GM04503 (cell line): ENCODE results near the gene ZNF480.
"Not testable (repeated sequence)": the region's sequence is repeated elsewhere in the genome, so short reads cannot be mapped to it uniquely, and the experiment has no call there.

Source experiments
- DNase-seq: peaks from one replicate; pipeline ENCODE4 v3.0.0-alpha.2; 2012; ENCODE audit warnings: low read depth

Gene ZNF480

DNA sequence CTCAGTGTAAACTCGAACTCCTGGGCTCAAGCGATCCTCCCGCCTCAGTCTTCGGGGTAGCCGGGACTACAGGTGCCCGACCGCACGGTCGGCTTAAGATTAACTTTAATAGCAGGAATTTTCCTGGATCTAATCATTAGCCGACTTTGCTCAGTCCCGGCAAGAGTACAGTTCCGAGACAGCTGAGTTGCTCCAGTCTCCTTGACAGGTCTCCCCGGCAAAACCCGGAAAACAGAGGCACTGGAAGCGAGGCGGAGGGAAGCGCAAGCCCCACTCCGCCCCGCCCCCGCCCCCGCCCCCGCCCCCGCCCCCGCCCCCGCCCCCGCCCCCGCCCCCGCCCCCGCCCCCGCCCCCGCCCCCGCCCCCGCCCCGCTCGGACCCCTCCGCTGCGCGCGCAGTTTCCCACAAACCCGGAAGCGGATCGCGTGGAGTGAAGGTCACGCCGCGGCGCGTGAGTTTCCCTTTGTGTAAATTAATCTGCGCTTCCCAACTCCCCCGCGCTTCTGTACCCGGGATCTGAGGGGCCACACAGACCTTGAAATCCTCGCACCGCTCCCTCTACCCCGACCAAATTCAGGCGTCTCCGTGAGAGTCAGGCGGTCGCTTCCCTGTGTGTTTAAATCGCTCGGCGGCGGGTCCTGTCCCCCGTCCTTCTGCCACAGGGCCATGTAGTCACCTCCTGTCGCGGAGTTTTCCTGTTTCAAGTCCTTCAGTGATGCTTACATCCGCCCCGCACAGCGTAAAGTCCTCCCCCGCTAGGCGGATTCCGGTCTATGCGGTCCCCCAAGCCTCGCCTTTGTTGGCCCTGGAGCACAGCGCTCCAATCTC, at the start of gene ZNF480:
Gene ZNF480 (plus strand): TSS at position 397 of the 828 bp plus-strand sequence. CDS start 3,244 bp downstream, outside the sequence.
- no peak for DNase-seq

DNA sequence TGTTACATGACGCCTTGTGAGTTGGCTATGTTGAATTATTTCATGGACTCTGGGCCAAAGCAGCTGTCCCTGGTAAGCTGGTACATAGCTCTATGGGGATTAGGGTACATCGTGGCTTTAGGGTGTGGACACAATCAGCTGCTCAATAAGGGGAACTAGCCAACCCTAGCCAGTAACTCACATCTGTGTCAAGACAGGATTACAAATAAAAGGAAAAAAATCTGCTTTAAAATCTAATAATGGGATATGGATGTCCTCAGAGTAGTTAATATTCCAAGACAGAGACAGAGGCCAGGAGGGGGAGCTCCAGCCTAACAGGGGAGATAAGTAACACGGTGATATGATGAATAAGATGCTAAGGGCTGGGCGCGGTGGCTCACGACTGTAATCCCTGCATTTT, 48.7 kb upstream of the ZNF480 start:
- peak; percentile 18 for DNase-seq

DNA sequence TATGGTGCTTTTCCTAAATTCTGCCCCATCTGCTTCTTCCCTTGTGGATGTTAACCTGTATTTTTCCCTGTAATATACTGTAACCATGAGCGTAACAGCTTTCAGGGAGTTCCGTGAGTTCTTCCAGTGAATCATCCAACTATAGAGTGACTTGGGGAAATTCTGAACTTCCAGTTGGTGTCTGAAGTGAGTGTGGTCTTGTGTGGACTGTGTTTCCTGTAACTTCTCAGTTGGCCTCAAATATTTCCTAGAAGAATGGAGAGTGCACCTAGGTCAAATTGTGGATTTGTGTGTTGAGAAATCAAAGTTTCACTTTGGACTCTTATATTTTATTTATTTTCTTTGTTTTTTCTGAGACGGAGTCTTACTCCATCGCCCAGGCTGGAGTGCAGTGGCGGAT, 38.5 kb upstream of the ZNF480 start:
- DNase-seq: no peak

DNA sequence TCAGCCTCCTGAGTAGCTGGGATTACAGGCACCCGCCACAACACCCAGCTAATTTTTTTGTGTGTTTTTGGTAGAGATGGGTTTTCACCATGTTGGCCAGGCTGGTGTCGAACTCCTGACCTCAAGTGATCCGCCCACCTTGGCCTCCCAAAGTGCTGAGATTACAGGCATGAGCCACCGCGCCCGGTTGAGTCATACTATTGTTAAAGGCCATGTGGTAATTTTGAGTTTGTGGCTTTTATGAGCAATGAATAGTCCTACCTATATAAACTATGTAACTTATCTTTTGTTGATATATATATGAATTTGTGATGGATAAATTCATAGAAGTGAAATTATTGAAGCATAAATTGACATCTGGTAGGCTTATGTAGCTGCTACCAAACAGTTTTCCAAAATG, 31.4 kb upstream of the ZNF480 start:
- not testable (repeated sequence) for DNase-seq

DNA sequence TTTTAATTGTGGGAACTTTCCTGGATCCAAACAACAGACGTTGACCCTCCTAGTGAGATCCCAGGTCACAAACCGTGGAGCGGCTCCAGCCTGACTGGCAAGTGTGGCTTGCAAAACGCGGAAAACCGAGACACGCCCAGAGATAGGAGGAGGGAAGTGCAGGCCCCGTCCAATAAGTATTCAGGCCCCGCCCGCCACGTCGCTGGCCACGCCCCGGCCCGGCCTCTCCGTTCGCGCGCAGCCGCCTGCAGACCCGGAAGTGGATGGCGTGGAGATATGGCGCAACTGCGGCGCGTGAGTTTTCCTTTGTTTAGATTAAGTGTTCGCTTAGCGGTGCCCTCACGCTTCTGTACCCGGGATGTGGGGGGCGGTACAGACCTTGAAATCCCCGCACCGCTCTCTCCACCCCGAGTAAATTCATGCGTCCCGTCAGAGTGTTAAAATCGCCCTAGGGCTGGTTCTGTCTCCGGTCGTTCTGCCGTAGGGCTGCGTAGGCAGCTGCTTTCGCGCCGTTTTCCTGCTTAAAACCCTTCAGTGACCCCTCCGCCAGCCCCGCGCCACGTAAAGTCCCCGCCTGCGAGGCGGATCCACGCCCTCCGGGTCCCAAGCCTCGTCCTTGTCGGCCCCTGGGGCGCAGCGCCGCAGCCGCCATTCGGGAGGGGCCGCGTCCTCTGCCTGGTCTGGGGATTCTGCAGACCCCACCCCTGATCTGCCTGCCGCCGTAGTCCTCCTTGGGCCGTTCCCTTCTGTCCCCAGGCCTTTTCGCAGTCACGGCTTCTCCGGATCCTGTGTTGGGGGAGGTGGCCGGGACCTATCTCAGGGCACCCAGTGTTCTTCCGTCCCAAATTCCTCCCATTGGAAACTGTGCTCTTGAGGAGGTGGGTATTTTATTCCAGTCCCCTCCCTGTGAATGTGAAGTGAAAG, 27.4 kb upstream of the ZNF480 start, which contains the start of gene ZNF766:
Gene ZNF766 (plus strand): TSS at position 250 of the 924 bp plus-strand sequence. CDS start 27 bp downstream, at position 277.
- peak; percentile 62 for DNase-seq

DNA sequence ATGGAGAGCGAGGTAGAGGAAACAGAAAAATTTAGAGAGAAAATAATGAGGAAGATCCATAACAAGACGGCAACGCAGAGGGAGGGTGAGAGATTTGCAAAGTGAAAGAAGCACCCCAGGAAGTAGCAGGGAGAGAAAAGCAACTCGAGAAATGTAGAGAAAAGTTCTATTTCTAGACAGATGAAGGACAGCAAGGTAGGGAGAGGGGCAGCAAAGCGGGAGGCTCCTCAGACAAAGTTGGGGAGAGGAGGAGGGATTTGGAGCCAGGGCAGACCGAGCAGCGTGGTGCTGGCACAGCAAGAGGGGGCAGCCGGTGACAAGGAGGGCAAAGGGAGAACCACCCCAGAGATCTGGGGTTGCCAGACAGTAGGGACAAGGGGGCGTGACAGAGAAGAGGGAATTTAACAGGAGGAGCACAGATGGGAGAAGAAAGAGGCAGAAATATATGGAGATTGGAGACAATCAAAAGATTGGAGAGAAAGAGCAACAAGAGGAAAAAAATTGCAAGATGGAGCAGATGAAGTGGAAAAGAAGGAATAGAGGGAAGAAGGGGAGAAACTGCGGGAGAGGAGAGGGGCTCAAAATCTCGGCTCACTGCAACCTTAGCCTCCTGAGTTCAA, 26.6 kb upstream of the ZNF480 start:
- DNase-seq: peak; percentile 4

DNA sequence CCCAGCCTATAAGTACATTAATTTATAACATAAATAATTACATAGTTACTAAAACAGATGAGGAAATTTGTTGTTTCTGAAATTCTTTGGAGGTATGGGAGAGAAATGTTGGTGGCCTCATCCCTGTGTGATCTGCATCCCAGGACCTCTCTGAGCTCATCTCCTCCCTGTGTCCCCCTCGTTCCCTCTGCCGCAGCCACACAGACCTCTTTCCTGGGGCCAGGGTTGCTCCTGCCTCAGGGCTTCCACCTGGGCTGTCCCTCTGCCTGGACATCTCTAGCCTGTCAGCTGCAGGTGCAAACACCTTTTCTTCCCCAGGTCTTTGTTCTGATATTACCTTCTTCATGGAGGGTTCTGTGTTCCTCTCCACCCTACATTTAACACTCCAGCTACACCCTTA, 23.7 kb upstream of the ZNF480 start:
- DNase-seq: no peak

DNA sequence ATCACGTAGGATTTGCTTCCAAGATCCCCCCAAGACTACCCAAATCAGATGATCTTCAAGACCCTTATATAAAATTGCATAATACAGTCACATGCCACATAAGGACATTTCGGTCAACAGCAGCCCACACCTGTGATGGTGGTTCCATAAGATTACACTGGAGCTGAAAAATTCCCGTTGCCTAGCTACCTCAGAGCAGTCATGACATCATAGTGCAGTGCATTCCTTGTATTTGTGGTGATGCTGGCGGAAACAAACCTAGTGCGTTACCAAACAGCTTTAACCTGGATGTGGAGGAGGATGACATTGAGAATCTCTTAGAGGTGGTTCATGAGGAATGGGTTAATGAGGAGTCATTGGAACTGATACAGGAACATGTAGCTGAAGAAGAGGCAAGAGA, 22.8 kb upstream of the ZNF480 start:
- no peak for DNase-seq

DNA sequence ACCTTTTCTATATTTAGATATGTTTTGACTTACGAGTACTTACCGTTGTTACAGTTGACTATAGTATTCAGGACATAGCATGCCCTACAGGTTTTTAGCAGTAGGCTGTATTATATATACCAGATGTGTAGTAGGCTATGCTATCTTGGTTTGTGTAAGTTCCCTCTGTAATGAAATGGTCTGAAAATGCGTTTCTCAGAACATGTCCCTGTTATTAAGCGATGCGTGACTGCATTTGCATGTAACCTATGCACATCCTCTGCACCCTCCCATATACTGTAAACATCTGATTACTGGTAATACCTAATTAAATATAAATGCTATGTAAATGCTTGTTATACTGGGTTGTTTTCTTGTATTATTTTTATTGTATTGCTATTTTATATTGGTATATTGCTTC, 21.0 kb upstream of the ZNF480 start:
- no peak for DNase-seq

DNA sequence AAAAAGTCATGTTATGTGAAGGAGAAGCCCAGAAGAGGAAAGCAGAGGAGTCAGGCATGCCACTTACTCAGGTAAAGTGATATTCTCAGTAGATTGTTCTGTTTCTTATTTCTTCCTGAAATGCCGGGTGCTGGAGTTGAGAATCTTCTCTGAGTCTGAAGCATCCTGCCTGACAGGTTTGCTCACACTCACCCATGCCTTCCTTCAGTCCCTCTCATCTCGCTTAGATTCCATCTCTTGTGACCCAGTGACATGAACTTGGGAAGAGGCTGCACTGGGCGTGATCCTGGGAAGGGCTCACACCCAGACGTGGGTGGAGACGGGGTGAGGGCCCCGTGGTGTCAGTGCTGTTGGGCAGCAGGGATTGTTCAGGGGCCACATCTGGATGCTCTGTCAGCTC, 19.5 kb upstream of the ZNF480 start:
- no peak for DNase-seq

DNA sequence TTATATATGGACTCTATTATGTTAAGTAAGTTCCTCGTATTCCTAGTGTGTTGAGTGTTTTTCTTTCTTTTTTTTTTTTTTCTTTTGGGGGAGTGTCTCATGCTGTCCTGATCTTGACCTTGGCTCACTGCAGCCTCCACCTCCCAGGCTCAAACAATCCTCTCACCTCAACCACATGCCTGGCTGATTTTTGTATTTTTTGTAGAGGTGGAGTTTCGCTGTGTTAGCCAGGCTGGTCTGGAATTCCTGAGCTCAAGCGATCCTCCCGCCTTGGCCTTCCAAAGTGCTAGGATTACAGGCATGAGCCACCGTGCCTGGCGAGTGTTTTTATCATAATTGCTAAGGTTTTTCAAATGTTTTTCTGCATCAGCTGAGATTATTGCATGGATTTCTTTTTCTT, 10.7 kb upstream of the ZNF480 start:
- no peak for DNase-seq

DNA sequence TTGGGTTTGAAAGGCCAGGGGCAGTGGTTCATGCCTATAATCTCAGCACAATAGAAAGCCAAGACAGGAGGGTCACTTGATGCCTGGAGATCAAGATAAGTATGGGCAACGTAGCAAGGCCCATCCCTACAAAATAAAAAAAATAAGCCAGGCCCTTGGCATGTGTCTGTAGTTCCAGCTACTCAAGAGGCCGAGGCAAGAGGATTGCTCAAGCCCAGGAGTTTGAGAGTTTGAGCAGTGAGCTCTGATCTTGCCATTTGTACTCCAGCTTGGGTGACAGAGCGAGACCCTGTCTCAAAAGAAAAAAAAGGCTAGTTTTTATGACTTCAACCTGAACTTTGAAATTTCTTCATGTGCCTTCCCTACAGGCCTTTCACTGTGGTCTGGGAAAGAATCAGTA, 5.2 kb upstream of the ZNF480 start:
- DNase-seq: no peak

DNA sequence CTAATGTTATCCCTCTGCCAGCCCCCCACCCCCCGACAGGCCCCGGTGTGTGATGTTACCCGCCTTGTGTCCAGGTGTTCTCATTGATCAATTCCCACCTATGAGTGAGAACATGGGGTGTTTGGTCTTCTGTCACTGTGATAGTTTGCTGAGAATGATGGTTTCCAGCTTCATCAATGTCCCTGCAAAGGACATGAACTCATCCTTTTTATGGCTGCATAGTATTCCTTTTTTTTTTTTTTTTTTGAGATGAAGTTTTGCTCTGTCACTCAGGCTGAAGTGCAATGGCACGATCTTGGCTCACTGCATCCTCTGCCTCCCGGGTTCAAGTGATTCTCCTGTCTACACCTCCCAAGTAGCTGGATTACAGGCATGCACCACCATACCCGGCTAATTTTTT, 4.0 kb upstream of the ZNF480 start:
- DNase-seq: not testable (repeated sequence)

DNA sequence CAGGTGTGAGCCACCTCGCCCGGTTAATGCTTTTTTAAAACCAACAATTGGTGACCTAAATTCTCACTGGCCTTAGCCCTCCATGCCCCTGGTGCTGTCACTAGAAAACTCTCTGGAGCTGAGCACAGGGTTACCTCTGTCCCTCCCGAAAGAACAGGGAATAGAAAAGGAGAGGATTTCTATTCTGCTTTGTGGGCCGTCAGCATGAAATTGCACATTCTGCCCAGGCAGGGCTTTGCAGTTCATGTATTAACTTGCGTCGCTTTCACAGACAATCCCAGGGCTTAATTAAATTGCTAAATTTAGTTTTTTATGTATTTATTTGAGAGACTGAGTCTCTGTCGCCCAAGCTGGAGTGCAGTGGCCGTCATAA, 583 bp upstream of the ZNF480 start:
- DNase-seq: no peak

DNA sequence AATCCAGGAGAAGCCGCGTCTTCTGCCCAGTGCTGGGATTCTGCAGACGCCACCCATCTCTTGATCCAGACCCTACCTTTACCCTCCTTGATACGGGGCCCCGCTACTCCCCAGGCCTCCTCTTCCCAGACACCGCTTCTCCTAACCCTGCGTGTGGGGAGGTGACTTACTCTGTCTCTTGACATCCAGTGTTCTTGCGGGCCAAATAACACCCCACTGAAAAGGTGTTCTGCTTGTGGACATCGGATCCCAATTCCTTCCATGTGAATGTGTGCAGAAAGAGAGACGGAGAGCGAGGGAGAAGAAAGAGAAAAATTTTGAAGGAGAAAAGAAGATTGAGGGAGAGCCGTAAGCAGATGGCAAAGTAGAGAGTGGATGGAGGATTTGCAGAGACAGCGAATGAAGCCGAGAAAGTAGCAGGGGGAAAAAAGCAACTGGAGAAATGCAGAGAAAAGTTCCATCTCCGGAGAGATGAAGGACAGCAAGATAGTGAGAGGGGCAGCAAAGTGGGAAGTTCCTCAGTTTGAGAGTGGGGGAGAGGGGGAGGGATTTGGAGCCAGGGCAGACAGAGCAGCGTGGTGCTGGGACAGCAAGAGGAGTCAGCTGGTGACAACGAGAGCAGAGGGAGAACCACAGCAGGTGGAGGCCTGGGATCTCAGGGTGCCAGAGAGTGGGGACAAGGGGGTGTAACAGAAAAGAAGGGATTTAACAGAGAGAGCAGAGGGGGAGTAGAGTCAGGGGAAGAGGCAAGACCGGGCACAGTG, 814 bp downstream of the ZNF480 start:
- DNase-seq: no peak

DNA sequence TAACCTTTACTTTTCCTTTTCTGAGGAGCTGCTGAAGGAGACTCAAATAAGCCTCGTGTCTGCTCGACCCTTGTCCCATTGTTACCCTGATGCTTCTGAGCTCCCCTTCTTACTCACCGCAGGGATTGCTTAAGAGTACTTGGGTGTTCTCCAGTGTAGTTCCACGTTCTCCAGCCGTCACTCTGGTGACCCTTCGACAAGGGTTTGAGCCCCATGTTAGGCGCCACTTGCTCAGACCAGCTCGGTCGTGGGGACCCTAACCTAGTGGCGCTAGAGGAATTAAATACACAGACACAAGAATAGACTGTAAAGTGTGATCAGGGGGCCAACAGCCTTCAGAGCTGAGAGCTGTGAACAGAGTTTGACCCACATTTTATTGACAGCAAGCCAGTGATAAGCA, 10.3 kb downstream of the ZNF480 start:
- DNase-seq: no peak

DNA sequence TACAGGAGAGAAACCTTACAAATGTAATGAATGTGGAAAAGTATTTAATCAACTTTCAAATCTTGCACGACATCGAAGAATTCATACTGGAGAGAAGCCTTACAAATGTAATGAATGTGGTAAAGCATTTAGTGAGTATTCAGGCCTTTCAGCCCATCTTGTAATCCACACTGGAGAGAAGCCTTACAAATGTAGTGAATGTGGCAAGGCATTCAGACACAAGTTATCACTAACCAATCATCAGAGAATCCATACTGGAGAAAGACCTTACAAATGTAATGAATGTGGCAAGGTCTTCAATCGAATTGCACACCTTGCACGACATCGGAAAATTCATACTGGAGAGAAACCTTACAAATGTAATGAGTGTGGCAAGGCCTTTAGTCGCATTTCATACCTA, 25.5 kb downstream of the ZNF480 start:
- DNase-seq: no peak

DNA sequence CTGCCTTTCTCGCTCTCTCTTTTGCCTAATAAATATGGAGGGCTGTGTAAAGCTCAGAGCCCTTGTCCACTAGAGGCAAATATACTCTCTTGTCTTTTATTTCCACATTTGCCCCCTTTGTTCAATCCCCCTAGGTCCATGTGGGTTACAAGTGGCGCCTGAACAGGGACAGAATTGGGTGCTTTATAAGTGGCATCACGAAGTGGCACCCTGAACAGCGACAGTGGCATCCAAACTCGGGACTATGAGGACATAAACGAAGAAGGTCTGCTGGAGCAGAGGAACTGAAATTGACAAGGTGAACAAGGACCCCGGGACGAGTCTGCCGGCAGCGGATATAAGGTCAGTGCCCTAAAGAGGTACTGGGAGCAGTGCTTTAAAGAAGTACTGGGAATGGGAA, 34.8 kb downstream of the ZNF480 start:
- DNase-seq: no peak

DNA sequence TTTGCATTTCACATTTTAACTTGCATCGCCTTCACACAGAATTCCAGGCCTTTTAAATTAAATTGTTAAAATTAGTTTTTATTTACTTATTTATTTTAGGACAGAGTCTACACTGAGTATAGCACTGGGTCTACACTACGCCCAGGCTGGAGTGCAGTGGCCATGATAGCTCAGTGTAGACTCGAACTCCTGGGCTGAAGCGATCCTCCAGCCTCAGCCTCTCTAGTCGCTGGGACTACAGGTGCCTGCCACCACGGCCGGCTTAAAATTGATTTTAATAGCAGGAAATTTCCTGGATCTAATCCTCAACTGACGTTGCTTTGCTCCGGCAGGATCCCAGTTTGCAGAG, 38.8 kb downstream of the ZNF480 start:
- DNase-seq: no peak

DNA sequence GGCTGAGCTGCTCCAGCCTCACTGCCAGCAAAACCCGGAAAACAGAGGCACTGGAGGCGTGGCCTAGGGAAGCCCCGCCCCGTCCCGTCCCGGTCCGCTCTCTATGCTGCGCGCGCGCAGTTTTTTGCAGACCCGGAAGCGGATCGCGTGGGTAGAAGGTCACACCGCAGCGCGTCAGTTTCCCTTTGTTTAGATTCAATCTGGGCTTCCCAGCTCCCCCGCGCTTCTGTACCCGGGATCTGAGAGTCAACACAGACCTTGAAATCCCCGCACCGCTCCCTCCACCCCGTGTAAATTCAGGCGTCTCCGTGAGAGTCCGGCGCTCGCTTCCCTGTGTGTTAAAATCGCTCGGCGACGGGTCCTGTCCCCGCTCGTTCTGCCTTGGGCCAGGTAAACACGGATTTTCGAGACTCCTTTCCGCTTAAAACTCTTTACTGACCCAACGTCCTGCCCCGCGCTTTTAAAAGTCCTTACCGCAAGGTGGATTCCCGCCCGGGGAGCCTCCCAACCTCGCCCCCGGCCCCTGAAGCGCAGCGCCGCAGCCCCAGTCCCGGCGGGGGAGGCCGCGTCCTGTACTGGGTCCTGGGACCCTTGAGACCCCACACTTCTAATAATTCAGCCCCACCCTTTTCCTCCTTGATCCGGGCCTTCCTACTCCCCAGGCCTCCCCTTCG, 39.3 kb downstream of the ZNF480 start, which contains the start of gene ZNF610:
Gene ZNF610 (plus strand): TSS at position 127 of the 674 bp plus-strand sequence. CDS start 12,930 bp downstream, outside the sequence.
- peak; percentile 25 for DNase-seq

DNA sequence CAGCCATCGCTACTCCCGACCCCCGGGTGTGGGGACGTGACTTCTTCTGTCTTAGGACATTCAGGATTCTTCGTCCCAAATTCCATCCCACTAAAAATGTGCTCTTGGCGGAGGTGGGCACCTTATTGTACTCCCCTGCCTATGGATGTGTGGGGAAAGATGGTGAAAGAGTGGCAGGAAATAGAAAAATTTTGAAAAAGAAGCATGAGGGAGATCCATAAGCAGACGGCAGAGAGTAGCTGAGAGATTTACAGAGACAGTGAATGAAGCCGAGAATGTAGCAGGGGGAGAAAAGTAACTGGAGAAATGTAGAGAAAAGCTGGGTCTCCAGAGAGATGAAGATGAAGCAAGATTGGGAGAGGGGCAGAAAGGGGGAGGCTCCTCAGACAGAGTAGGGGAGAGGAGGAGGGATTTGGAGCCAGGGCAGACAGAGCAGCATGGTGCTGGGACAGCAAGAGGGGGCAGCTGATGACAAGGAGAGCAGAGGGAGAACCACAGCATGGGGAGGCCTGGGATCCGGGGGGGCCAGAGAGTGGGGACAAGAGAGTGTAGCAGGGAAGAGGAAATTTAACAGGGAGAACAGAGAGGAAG, 39.9 kb downstream of the ZNF480 start:
- DNase-seq: no peak
